D341Med (cell line): ENCODE data around the gene PDGFA.

Experiments
- DNase-seq: peaks from one replicate; pipeline ENCODE4 v3.0.0; 2012; ENCODE audit warnings: low spot score

The PDGFA gene

DNA sequence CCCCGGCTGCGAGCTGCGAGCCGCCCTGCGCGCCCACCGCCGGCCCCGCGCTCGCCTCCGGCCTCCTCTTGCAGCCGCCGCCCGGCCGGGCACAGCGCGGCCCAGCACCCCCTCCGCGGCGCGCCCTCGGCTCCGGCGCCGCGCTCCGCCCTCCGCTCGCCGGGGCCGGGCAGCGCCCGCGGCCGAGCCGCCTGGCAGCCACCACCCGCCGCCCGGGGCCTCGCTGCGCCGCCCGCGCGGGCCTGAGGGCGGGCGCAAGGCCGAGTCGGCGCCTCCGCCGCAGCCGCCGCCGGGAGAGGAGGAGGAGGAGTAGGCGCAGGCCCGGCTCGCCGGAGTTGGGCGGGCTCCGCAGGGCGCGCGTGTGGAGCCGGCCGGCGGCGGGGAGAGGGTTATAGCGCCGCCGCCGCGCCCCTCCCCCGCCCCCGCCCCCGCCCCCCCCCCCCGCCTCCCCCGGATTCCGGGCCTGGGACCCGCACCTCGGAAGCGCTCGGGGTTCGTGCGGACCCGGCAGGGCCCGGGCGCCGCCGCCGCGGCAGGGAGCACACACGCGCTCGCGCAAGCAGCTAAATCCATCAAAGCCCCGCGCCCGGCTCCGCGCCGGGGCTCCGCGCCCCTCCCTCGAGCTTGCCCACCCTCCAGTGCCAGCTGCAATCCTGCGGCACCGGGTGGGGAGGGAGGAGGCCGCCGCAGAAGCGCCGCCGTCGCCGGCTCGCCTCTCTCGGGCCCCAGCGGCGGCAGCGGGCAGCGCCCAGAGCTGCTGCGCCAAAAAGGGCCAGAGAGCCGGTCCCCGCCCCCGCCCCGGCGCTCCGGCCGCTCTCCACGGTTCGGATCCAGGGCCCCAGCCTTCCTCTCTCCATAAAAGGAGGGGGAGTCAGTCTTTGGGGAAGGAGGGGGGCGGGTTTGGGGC, at the start of gene PDGFA:
Gene PDGFA, minus strand, starts transcription at position 363 of the 907 bp plus-strand sequence. CDS start 845 bp downstream, outside the sequence.
- peak; percentile 82 for DNase-seq

DNA sequence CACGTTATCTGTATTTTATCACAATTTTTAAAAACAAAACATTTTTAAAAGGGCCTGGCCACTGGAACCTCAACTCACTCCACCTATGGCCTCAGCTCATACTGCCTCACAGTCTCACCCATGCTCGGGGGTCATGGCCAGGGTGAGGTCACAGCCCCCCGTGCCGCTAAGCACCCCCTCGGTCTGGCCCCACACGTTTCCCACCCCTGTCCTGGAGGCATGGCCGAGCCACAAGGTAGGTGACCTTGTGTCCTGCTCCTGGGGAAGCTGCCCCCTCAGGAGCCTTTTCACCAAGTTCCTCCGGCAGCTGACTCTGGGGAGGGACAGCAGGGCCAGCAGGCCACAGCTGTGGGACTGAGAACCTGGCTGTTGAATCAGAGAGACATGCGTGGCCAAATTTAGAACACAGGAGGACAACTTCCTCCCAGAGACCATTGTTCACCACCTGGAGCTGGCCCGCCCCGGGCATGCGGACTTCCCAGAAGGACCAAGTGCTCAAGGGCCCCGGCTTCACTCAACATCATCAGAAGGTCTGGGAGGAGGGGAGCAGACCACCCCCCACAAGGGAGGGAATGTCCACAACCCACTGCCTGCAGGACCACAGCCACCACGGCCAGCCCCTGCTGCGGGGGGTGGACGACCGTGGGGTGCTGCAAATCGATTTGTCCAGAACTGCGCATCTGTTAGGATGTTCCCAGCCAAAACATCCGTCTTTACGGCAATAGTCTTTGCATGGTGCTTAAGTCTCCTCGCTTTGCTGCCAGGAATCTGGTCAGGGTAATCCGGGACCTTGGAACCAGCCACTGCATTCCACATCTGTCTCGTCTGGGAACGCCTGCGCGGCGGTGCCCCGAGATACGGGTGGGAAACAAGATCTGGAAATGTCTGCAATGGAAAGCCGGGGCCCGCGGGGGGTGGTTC, 48.6 kb upstream of the PDGFA start:
- DNase-seq: no peak

DNA sequence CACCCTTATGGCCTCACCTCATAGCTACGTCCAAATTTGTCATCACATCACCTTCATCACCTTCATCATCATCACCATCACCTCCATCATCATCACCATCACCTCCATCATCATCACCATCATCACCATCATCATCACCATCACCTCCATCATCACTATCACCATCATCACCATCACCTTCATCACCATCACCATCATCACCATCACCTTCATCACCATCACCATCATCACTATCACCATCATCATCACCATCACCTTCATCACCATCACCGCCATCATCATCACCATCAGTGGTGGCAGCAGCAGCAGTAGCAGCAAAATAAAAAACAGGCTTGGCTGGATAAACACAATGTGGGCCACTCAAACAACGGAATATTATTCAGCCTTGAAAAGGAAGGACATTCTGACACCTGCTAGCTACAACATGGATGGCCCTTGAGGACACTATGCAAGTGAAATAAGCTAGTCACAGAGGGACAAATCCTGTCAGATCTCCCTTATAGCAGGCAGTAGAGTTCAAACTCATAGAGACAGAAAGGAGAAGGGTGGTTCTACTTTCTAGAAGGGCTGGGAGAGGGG, 47.7 kb upstream of the PDGFA start:
- DNase-seq: no peak

DNA sequence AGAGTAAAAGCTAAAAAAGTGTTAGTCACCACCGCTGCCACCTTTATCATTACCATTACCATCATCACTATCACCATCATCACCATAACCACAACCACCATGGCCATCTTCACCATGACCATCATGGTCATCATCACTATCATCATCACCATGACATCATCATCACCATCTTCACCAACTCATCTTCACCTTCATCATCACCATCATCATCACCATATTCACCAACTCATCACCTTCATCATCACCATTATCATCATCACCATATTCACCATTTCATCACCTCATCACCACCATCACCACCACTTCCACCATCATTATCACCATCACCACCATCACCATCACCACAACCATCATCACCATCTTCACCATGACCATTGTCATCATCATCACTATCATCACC, 46.5 kb upstream of the PDGFA start:
- no peak for DNase-seq

DNA sequence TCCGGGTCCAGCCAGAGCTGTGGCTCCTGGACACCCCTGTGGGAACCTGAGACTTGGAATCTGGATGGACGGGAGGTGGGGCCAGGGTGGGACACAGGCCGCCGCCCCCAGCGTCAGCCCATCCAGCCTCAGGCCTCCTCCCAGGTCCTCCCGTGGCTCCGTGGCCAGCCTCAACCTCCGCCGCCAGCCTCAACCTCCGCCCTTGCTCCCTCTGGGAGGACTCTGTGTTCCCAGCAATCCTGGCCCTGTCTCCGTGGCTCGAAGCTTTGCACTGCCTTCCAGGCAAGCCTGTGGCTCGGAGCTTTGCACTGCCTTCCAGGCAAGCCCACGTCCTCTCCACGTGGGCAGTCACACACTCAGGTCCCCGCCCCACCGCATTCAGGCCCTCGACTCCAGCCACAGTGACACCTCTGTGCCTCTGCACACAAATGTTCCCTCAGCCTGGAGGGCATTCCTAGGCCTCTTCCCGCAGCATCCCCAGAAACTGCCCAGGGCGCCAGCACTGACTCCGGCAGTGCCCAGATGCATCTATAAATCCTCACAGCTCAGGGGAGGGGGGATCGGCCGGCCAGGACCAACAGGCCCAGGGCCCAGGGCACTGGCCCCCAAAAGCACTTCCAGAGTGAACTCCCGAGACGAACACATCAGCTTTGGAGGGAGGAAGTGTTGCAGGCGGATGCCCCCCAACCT, 44.7 kb upstream of the PDGFA start:
- DNase-seq: no peak

DNA sequence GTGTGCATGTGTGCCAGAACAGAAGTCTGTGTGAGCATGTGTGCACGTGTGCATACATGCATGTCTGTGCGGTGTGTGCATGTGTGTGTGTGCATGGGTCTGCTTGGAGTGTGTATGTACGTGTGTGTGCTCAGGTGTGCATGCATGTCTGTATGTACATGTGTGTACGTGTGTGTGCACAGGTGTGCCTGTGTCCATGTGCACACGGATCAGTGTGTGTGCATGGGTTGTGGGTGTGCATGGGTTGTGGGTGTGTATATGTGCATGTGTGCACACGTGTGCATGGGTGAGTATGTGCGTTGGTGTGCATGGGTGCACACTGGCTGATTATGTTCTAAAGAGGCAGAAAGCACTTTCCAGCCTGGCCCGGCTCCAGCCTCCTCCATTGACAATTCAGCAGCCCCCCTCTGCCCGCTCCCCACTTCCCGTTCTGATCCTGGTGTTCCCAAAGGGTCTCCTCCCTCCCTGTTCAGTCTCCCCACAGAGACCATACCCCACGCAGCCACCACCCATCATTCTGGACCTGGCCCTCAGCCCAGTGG, 44.1 kb upstream of the PDGFA start:
- no peak for DNase-seq

DNA sequence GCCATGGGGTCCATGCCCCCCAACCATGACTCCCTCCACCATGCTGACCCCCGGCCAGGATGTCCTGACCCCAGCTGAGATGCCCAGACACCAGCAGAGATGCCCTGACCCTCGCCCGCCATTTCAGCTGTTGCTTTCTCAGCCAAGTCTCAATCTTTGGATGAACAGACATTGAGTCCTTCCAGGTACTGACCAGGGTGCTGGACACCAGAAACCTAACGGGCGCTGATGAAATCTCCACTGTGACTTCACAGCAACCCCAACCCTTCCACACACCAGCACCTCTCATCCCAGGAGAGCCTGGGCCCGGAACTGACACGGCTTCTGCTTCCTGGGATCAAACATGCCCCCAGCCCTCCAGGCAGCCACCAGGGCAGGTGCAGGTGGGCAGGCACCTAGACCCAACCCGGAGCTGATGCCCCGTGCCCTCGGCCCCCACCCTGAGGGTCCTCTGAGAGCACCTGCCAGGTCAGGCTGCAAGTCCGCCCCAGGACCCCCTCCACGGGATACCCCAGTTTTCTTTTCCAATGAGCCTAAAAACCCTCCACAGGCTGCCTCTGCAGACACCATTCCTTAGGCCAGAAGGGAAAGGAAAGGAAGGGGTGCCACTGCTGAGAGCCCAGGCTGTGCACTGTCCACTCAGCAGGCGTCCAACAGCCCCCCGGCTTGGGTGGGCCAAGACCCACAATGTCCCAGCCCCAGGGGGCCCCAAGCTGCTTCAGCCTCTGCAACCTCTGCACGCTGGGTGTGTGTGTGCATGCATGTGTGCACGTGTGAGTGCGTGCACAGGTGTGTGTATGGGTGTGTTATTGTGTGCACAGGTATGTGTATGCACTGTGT, 43.4 kb upstream of the PDGFA start:
- DNase-seq: no peak

DNA sequence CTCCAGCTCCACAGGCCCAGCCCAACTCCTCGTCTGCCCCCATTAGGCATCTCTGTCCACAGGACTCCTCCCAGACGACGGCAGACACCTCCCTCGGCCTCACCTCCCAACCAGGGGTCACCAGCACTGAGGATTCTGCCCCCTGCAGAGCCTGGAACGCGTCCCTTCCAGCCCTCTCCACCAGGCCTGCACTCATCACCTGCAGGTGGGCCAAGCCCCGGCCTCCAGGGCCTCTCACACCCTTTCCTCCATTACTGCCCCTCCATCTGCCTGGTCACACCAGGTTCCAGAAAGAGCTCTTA, 42.7 kb upstream of the PDGFA start:
- DNase-seq: no peak

DNA sequence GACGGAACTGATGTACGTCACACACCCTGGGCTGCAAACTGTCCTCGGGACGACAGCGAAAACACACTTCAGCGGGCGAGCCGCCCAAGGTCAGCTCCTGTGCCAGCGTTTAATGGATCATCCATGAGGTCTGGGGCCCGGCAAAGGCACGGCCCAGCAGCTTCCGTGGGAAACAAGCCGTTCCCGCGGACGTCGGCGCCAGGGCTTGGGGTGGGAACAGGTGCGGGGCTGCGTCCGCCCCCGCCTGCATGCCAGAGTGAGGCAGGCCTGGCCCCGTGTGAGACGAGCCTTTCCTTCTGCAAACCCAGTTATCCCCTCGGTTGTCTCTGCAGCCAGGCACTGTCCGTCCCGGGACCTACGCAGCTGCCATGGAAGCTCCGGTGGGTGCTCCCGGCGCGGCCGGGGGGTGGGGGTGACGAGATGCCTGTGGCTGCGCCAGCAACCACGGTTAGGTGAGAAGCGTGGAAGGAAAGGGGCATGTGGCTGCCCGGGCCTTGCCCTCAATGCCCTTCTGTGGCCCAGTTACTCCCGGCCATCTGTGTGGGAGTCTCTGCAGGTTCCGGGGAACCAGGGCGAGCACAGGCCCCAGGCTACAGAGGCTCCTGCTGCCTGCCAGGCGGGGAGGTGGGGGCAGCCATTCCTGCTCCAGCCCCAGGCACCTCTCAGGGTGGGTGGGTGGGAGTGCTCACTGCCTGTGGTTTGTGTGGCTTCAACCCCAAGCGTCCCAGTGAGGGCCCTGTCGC, 42.2 kb upstream of the PDGFA start:
- no peak for DNase-seq

DNA sequence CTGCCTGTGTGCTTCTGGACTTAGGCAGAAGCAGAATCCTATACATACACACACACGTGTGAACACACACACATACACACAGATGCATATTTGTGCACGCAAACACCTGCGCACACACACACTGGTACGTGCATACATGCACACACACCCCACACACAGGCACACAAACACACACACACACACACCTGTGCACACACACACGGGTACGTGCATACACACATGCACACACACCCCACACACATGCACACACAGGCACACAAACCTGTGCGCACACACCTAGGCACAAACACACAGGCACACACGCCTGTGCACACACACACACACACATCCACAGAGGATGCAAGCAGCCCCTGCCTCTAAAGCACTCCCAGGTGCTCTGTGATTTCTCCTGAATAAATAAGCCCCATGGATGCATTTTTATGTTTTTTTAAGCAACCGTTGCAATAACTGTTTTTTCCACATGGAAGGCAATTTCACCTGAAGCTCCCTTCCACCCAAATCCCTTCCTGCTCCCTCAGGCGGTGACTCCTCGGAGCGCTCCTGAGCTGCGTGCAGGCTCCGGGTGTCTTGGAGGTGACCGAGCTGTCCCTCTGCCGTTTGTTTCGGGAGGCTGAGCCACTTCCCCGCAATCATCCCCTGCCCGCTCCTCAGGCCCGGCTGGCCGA, 41.5 kb upstream of the PDGFA start:
- DNase-seq: no peak

DNA sequence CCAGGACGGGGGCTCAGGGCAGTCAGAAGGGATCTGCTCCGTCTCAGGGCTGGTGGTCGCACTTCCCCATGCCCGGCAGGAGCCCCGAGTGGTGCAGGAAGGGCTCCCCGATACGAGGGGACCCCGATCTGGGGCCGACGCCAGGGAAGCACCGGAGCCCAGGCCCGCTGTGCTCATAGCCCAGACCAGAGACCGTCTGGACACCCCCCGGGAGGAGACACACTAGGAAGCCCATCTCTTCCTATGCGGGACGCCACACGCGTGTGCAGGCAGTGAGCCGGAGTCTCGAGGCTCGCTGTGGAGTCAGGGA, 39.7 kb upstream of the PDGFA start:
- no peak for DNase-seq

DNA sequence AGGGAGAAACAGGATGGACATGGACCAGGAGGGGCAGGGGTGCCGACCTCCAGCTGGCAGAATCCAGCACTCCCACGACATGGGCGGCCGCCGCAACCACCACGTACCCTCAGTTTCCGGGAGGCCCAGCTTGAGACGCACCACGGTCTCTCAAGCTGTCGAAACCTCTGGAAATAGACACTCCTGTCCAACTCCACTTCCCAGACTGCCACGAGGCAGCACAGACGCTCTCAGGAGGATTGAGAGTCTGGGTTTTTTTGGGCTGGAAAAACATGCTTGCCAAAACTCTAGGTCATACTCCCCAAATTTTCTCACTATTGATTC, 37.9 kb upstream of the PDGFA start:
- no peak for DNase-seq

DNA sequence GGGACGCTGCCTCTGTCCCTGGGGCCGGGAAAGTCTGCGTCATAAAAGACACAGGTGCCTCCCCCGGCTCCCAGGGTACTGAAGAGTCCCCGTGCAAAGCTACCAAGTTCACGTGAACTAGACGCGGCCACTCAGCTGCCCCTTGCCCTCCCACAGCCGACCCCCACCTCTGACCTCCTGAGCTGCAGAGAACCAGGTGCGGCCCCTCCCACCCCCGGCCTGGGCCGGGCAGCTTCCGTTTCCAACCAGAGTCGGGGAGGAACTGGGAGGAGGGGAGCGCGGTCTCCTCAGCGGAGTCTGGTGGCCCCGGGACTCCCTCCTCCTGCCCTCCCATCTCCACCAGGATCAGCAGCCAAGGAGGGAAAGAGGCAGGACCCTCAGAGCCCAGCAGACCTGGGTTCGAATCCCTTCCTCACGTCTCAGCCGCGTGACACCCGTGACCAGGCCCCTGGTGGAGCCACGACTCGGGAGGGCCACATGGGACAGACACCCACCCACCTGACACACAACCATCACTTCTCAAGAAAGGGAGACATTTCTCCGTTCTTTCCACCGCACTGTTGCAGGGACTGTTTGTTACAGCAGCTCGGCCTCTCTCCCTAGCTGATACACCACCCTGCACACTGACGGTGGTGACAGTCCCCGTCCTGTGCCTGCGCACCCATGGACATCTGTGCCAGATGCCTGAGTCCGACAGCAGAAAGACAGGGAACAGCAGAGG, 37.4 kb upstream of the PDGFA start:
- DNase-seq: no peak

DNA sequence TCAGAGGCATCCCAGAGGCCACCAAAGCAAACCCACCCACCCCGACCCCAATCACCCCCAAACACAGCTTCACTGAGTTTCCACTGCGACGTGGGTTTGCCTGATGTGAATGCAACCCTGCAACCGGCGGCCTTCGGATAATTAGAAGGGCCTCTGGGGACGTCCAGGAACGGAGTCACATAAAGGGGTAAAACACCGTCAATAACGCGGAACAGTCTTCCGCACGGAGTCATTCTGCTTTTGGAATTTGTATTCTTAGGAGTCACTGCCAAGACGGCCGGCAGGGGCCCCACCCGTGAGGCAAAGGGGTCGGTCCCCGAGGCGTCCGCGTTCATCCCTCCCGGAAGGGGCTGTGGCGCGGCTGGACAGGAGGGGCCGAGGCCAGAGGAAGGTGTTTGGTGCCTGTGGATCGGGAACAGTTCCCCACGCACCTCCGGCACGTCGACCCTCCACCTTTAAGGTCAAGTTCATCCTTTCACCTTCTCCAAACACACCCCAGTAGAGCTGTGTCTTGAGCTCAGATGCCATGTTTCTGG, 36.7 kb upstream of the PDGFA start:
- DNase-seq: no peak

DNA sequence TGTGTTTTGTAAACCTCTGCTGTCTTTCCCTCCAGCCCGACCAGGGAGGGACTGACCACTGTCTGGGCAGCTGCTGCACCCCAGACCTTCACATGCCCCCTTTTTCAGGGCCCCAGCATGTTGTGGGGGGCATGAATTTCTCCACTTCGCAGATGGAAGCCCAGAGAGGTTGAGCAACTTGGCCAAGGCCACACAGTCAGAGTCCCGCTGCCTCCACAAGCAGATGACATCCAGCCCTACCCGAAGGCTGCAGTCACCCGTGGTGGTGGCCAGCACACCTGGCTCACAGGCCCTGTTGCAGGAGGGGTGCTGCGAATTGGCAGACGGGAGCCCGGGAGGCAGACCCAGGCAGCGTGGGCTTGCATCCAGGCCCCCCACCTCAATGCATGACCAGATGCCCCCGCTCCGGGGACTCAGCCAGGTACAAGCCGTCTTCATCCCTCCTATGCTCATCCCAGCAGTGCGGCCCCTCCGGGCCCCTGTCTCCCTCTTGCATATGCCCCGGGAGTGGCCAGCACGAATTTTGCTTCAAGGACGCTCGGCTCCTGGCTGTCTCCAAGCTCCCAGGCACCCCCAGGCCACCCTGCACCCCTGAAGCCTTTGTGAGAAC, 36.0 kb upstream of the PDGFA start:
- no peak for DNase-seq

DNA sequence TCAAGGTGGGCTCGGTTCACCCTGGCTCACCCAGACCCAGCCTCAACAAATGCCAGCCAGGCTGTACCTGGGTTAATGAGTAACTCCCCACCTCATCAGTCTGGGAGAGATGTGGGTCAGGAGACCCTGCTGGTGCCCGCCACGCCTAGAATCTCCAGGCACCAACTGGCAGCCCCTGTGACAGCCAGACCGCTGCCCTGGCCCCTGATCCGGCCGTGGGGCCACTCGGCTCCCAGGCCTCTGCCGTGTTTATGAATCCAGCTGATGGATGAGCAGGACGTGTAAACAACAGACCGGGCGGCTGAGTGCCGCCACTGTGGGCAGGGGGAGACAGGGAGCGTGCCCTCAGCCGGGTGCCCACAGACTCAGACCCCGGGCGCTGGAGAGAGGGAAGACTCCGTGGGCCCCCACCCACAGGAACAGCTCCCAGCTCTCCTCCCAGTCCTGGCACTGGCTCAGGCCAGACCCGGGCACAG, 34.0 kb upstream of the PDGFA start:
- DNase-seq: no peak

DNA sequence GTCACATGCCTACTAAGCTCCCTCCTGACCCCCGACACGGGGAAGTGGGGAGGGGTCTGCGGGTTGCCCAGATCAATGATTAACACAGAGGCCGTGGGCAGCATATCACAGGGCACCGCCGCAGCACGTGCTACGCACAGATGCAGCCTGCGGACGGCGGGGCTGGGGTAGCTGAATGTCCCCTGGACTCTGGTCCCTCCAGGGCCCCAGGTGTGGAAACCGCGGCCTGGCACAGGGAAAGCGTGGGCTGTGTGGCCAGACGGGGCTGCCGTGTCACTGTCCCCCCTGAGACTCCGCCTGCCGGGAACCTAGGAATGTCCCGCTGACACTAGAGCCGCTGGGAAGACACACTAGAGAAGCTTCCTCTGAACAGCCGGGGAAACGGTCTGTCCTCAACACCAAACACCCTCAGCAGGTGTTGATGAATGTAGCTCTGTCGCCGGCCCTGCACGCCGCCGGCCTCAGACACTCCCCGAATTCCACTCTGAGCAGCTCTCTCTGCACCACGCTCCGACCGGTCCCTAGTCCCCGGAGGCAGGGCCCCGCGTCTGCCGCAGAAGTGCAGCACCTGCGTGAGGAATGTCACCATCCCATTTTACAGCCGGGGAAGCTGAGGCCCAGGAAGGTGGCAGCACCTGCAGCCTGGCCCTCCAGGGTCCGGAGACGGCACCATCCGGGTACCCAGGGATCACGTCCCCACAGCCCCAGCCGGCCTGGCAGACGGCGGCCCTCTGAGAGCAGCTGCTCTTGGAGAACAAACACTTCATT, 33.4 kb upstream of the PDGFA start:
- no peak for DNase-seq
